Keratinocyte (primary cell): ENCODE measurements around the gene STPG4.

ENCODE experiments used
- EZH2 ChIP-seq: IDR thresholded peaks from one replicate; pipeline ENCODE4 v1.6.1; 2012; ENCODE audit warnings: inconsistent platforms, mild to moderate bottlenecking, low read length, moderate library complexity
- TF ChIP-seq, protein P1 (sequence below), 3 experiments: IDR thresholded peaks in 1 of 3; conservative IDR thresholded peaks in 1 of 3; optimal IDR thresholded peaks in 1 of 3; 2 replicates in 2 of 3; 3 replicates in 1 of 3; pipeline versions ENCODE3 to v1.5.1; 2011; ENCODE audit warnings: low read length in 3 of 3, mild to moderate bottlenecking in 3 of 3, moderate library complexity in 2 of 3, control low read depth in 1 of 3, inconsistent platforms in 1 of 3; ENCODE audit not compliant: insufficient read depth in 2 of 3; ENCODE audit errors: extremely low read depth in 1 of 3

GRCh38 chr2:47126783-47127182 is 28.3 kb downstream of the STPG4 start:
- TF ChIP-seq, protein P1, sequence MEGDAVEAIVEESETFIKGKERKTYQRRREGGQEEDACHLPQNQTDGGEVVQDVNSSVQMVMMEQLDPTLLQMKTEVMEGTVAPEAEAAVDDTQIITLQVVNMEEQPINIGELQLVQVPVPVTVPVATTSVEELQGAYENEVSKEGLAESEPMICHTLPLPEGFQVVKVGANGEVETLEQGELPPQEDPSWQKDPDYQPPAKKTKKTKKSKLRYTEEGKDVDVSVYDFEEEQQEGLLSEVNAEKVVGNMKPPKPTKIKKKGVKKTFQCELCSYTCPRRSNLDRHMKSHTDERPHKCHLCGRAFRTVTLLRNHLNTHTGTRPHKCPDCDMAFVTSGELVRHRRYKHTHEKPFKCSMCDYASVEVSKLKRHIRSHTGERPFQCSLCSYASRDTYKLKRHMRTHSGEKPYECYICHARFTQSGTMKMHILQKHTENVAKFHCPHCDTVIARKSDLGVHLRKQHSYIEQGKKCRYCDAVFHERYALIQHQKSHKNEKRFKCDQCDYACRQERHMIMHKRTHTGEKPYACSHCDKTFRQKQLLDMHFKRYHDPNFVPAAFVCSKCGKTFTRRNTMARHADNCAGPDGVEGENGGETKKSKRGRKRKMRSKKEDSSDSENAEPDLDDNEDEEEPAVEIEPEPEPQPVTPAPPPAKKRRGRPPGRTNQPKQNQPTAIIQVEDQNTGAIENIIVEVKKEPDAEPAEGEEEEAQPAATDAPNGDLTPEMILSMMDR (optimal IDR thresholded peaks at IDR 0.05 in 1 of 3, IDR thresholded peaks at IDR 0.05 in 1 of 3, conservative IDR thresholded peaks at IDR 0.05 in 1 of 3; ENCODE audit: extremely low read depth in 1 of 3, insufficient read depth in 2 of 3, low read length in 3 of 3): no peak
- TF ChIP-seq EZH2: no peak
